ENCODE data around the gene CCDC43. TPM values are rescaled to one million over a fixed set of nuclear protein-coding genes. Genes with fewer than 3 reads are reported as not detected.

CCDC43 gene
- polyA plus RNA-seq, 4 donors: 8.1 to 26.0 (median 15.9) TPM

DNA sequence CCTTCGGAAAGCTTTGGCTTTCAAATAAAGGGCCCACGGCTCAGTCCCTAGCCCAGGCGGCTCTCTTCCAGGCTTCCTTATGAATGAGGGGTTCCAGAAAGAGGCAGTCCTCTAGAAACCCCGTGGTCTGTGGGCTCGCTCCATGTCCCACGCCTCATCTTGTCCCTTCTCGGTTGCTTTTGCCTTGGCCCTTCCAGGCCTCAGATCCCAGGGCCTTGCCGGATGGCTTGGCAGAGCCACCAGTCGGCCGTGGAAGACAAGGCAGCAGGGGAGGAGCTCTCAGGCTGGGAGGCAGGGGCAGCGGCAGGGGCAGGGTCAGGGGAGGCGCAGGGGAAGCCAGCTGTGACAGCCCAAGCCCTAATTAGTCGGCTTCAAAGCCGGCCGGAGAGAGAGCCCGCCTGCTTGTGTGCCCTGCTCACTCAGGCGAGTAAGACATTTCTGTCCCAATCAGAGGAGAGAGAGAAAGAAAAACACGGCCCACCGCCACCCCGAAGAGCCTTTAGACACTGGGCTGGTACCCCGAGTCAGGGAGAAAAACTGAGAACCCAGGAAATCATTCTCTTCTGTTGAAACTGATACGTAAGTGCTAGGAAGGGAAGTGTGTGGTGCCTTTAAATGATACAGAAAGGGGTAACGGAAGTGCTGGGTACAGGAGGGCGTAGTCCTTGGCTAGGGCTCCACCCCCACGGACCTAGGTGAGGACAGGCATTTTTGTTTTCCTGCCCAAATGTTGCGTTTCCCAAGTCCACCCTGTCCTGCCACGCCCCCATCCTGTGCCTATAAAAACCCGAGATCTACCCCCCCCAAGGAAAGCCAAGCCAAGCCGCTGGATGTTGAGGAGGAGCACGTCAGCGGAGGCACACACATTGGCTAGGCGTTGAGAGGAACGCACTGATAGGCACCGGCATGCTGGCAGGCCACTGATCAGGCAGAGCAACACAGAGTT lies 61.1 kb downstream of the CCDC43 start:
- H3K9me3 ChIP-seq (ENCODE audit: control insufficient read depth in 2 of 2, insufficient read depth in 1 of 2, low read depth in 1 of 2, low read length in 1 of 2): no peaks in the 10 kb centered on the region
- H3K4me3 ChIP-seq (ENCODE audit: low read depth in 1 of 3, low read length in 3 of 3): peak overlapping the region in 1 of 3 donors; percentile 3
- 58 to 64% (median 60%) methylated on average over 34 of the region's 34 CpGs for WGBS, 3 donors
- H3K36me3 ChIP-seq (ENCODE audit: control insufficient read depth in 3 of 3, insufficient read depth in 2 of 3, low read depth in 1 of 3, low read length in 3 of 3): no peaks in the 10 kb centered on the region
- peaks cover 0 to 5% (median 0%) of the 10 kb centered on the region in 3 donors for H3K27me3 ChIP-seq (ENCODE audit: control insufficient read depth in 3 of 3, insufficient read depth in 3 of 3, low read length in 3 of 3)
- peak overlapping the region in 1 of 3 donors; percentile 9 for H3K27ac ChIP-seq (ENCODE audit: low read depth in 1 of 3, low read length in 2 of 3)
- DNase-seq (peak in 1 of 2 donors; percentile 28), FAIRE-seq (no peak)
- peaks cover 0 to 4% (median 0%) of the 10 kb centered on the region in 3 donors for H3K4me1 ChIP-seq (ENCODE audit: control insufficient read depth in 3 of 3, insufficient read depth in 2 of 3, low read depth in 1 of 3, low read length in 2 of 3)

DNA sequence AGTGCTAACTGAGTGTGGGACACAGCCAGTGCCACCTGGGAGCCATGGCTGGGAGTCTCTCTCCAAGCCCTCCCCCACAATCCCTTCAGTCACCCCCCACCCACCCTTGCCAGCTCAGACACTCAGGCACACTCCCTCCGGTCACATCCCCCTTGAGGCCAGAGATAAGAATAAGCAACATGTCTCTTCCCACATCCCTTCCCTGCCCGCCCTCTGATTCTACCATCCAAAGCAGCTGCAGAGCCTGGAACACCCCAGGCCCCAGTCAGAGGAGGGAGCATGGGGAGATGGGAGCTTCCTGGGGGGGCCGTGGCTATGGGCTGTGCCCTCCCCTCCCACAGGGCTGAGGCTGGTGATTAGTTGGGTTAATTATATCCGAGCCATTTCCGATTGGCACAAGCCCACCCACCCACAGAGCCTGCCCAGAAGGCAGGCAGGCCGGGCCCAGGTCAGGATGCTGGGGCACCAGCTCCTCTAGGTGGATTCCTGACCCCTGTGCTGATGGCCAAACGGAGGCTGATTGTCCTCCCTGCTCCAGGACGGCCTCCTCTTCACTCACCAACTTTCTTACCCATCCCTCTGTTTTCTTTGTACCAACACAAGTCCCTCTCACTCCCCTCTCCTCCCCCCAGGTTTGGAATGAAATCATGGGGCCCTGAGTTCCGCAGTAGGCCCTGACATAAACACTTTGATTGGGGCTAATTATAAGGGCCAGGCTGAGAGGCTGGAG lies 61.9 kb downstream of the CCDC43 start:
- Histone ChIP-seq H3K27ac (ENCODE audit: low read depth in 1 of 3, low read length in 2 of 3) (no peak overlapping the region), H3K9me3 (ENCODE audit: control insufficient read depth in 2 of 2, insufficient read depth in 1 of 2, low read depth in 1 of 2, low read length in 1 of 2) (peaks cover 0 to 4% of the 10 kb centered on the region in 2 donors), H3K36me3 (ENCODE audit: control insufficient read depth in 3 of 3, insufficient read depth in 2 of 3, low read depth in 1 of 3, low read length in 3 of 3) (no peaks in the 10 kb centered on the region), H3K4me3 (ENCODE audit: low read depth in 1 of 3, low read length in 3 of 3) (no peak overlapping the region), H3K27me3 (ENCODE audit: control insufficient read depth in 3 of 3, insufficient read depth in 3 of 3, low read length in 3 of 3) (peaks cover 0 to 5% (median 0%) of the 10 kb centered on the region in 3 donors), H3K4me1 (ENCODE audit: control insufficient read depth in 3 of 3, insufficient read depth in 2 of 3, low read depth in 1 of 3, low read length in 2 of 3) (peaks cover 0 to 4% (median 0%) of the 10 kb centered on the region in 3 donors)
- WGBS, 3 donors: 79 to 82% (median 81%) methylated on average over 9 of the region's 9 CpGs
- no peak for DNase-seq
- no peak for FAIRE-seq

Other genes with a start within 250 kb of the CCDC43 start
- 10 to 100 TPM in 2 of 4 donors, 1 to 10 TPM in 2; 7.3 to 29.6 (median 10.7) TPM for gene GPATCH8, start 186.4 kb downstream of the CCDC43 start, polyA plus RNA-seq
- 1 to 10 TPM in 1 of 4 donors, under 1 TPM in 1, not detected in 2; 0.79 to 3.1 TPM for gene FZD2, start 132.3 kb downstream of the CCDC43 start, polyA plus RNA-seq
- gene MEIOC, start 33.3 kb downstream of the CCDC43 start, polyA plus RNA-seq: under 1 TPM in 2 of 4 donors, not detected in 2; 0.06 to 0.59 TPM
- gene DBF4B, start 18.9 kb upstream of the CCDC43 start, polyA plus RNA-seq: 1 to 10 TPM in 3 of 4 donors, under 1 TPM in 1; 0.54 to 9.1 (median 3.1) TPM
- gene ADAM11, start 69.2 kb upstream of the CCDC43 start, polyA plus RNA-seq: under 1 TPM in 2 of 4 donors, not detected in 2; 0.15 to 0.62 TPM
- 1 to 10 TPM in 2 of 4 donors, not detected in 2; 3.2 to 4.7 TPM for gene GJC1, start 140.5 kb upstream of the CCDC43 start, polyA plus RNA-seq
- 1 to 10 TPM in 3 of 4 donors, not detected in 1; 1.2 to 6.5 (median 1.5) TPM for gene HIGD1B, start 158.1 kb upstream of the CCDC43 start, polyA plus RNA-seq
- 10 to 100 TPM; 19.9 to 71.2 (median 33.8) TPM for gene EFTUD2, start 209.7 kb upstream of the CCDC43 start, polyA plus RNA-seq
- 1 to 10 TPM in 1 of 4 donors, under 1 TPM in 2, not detected in 1; 0.32 to 1.3 (median 0.45) TPM for gene GFAP, start 225.7 kb upstream of the CCDC43 start, polyA plus RNA-seq

All from small intestine (tissue), 7 donors.